ENCODE data around the gene ZNF397. TPM values are rescaled to one million over a fixed set of nuclear protein-coding genes. Genes with fewer than 3 reads are reported as not detected.
A peak's percentile ranks its signal among the peaks of the same experiment; 100 is the strongest.

Gene ZNF397
- total RNA-seq, 3 donors from 2014 or later (not counting 1 experiment from before 2014, with no cell fraction given) = 8.7 to 15.6 (median 13.9) TPM

DNA sequence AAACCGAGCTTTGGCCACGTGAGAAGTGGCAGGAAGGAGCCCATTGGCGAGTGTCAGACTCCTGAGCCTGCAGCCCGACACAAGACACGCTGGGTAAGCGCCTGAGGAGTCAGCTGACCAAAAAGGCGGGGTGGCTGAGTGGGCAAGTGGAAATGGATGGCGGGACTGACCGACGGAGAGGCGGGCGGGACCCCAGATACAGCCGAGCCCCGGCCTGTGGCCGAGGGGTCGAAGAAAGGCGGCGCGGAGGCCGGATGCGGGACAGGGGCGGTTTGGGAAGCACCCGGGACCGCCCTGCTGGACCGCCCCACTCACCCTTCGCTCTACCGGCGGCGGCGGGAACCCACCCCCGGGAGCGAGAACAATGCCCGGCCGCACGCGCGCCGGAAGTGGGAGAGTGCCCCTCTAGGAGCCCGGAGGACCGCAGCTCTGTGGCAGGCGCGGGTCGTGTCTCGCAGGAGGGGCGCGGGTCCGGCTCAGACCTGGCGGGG lies 26.4 kb downstream of the ZNF397 start:
- 1% methylated on average over 47 of the region's 48 CpGs for WGBS (ENCODE audit: insufficient coverage)
- Histone ChIP-seq H3K27ac (ENCODE audit: low read length) (peak overlapping the region; percentile 94), H3K4me1 (ENCODE audit: control insufficient read depth, insufficient read depth, low read length) (peaks cover 18% of the 10 kb centered on the region), H3K4me3 (ENCODE audit: low read length) (peak overlapping the region; percentile 88), H3K27me3 (ENCODE audit: control insufficient read depth, insufficient read depth, low read length) (no peaks in the 10 kb centered on the region), H3K9me3 (ENCODE audit: control insufficient read depth, insufficient read depth, low read length) (no peaks in the 10 kb centered on the region), H3K36me3 (ENCODE audit: control insufficient read depth, insufficient read depth, low read length) (peaks cover 3% of the 10 kb centered on the region)
- Mint-ChIP-seq H3K4me3 (peak overlapping the region; percentile 97), H3K4me1 (peaks cover 23 to 33% of the 10 kb centered on the region in 2 donors), H3K36me3 (no peaks in the 10 kb centered on the region), H3K9me3 (peaks cover 2 to 4% of the 10 kb centered on the region in 2 donors), H3K27me3 (ENCODE audit: low read depth in 2 of 2) (no peaks in the 10 kb centered on the region), H3K27ac (peak overlapping the region; percentile 91 to 98)
- DNase-seq (peak; percentile 61 to 82), ATAC-seq (peak; percentile 77 to 85 (median 84))
- TF ChIP-seq, protein P1, sequence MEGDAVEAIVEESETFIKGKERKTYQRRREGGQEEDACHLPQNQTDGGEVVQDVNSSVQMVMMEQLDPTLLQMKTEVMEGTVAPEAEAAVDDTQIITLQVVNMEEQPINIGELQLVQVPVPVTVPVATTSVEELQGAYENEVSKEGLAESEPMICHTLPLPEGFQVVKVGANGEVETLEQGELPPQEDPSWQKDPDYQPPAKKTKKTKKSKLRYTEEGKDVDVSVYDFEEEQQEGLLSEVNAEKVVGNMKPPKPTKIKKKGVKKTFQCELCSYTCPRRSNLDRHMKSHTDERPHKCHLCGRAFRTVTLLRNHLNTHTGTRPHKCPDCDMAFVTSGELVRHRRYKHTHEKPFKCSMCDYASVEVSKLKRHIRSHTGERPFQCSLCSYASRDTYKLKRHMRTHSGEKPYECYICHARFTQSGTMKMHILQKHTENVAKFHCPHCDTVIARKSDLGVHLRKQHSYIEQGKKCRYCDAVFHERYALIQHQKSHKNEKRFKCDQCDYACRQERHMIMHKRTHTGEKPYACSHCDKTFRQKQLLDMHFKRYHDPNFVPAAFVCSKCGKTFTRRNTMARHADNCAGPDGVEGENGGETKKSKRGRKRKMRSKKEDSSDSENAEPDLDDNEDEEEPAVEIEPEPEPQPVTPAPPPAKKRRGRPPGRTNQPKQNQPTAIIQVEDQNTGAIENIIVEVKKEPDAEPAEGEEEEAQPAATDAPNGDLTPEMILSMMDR (IDR thresholded peaks at IDR 0.05) = no peak
- intact Hi-C loops (cut with micrococcal nuclease) = loop anchor here (1.0 kb wide), 3 partner anchors 23 to 77 kb away; partner anchors contain the start of genes ZNF24 and ZSCAN30

DNA sequence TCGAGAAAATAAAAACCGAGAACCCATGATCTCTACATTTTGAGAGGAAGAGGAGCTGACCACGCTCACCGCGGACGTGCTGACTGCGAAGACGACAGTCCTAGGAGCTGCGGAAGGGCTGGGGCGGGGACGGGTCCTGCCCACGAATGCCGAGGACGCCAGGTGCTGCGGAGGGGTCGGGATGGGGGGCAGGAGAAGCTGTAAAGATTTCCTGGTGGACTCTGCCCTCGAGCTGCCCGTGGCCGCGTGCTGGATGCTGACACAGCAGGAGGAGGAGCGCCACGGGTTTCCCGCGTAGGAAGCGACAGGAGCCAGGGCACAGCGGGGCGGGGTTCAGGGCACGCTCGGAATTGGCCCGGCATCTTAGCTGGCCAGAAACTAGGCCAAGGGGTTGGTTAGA lies 27.0 kb downstream of the ZNF397 start:
- 42% methylated on average over 30 of the region's 30 CpGs for WGBS (ENCODE audit: insufficient coverage)
- no peaks in the 10 kb centered on the region for H3K36me3 Mint-ChIP-seq
- intact Hi-C loops (cut with micrococcal nuclease) = loop anchor here (1.0 kb wide), 3 partner anchors 22 to 76 kb away; partner anchors contain the start of genes ZNF24 and ZSCAN30
- peak; percentile 7 to 28 (median 18) for ATAC-seq
- peaks cover 23 to 33% of the 10 kb centered on the region in 2 donors for H3K4me1 Mint-ChIP-seq
- TF ChIP-seq, protein P1 (IDR thresholded peaks at IDR 0.05) = no peak
- peak overlapping the region; percentile 88 for H3K4me3 ChIP-seq (ENCODE audit: low read length)
- H3K27me3 Mint-ChIP-seq (ENCODE audit: low read depth in 2 of 2) = no peaks in the 10 kb centered on the region
- peak overlapping the region; percentile 97 for H3K4me3 Mint-ChIP-seq
- peak overlapping the region; percentile 94 for H3K27ac ChIP-seq (ENCODE audit: low read length)
- H3K4me1 ChIP-seq (ENCODE audit: control insufficient read depth, insufficient read depth, low read length) = peaks cover 18% of the 10 kb centered on the region
- peak overlapping the region; percentile 91 to 98 for H3K27ac Mint-ChIP-seq
- peaks cover 2 to 4% of the 10 kb centered on the region in 2 donors for H3K9me3 Mint-ChIP-seq
- no peaks in the 10 kb centered on the region for H3K36me3 ChIP-seq (ENCODE audit: control insufficient read depth, insufficient read depth, low read length)
- peak; percentile 29 to 45 for DNase-seq
- no peaks in the 10 kb centered on the region for H3K9me3 ChIP-seq (ENCODE audit: control insufficient read depth, insufficient read depth, low read length)
- no peaks in the 10 kb centered on the region for H3K27me3 ChIP-seq (ENCODE audit: control insufficient read depth, insufficient read depth, low read length)

DNA sequence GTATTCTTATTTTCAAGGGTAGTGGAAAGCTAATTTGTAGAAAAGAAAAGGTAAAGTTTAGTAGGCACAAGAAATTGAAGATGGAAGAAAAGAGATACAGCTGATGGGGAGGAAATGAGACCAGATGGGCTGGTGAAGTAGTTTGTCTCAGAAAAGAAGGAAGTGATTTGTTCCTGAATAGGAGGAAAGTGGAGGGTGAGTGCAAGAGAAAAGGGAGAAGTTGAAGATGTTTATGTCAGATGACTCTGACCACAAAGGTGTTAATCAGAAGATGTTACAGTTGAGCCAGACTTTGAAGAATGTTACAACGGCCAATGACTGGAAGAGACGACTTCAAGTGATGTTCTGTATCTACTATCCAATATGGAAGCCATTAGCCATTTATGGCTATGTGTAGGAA lies 28.0 kb downstream of the ZNF397 start:
- no peaks in the 10 kb centered on the region for H3K27me3 Mint-ChIP-seq (ENCODE audit: low read depth in 2 of 2)
- intact Hi-C loops (cut with micrococcal nuclease) = no loop called here
- no peaks in the 10 kb centered on the region for H3K36me3 Mint-ChIP-seq
- DNase-seq (no peak), ATAC-seq (no peak)
- Histone ChIP-seq H3K9me3 (ENCODE audit: control insufficient read depth, insufficient read depth, low read length) (no peaks in the 10 kb centered on the region), H3K36me3 (ENCODE audit: control insufficient read depth, insufficient read depth, low read length) (no peaks in the 10 kb centered on the region), H3K4me1 (ENCODE audit: control insufficient read depth, insufficient read depth, low read length) (peaks cover 18% of the 10 kb centered on the region), H3K4me3 (ENCODE audit: low read length) (no peak overlapping the region), H3K27ac (ENCODE audit: low read length) (no peak overlapping the region), H3K27me3 (ENCODE audit: control insufficient read depth, insufficient read depth, low read length) (no peaks in the 10 kb centered on the region)
- peak overlapping the region; percentile 97 for H3K4me3 Mint-ChIP-seq
- 19% methylated on average over 2 of the region's 2 CpGs for WGBS (ENCODE audit: insufficient coverage)
- H3K9me3 Mint-ChIP-seq = peaks cover 2 to 4% of the 10 kb centered on the region in 2 donors
- H3K4me1 Mint-ChIP-seq = peaks cover 23 to 33% of the 10 kb centered on the region in 2 donors
- peak overlapping the region; percentile 91 to 98 for H3K27ac Mint-ChIP-seq
- TF ChIP-seq, protein P1 (IDR thresholded peaks at IDR 0.05) = no peak

DNA sequence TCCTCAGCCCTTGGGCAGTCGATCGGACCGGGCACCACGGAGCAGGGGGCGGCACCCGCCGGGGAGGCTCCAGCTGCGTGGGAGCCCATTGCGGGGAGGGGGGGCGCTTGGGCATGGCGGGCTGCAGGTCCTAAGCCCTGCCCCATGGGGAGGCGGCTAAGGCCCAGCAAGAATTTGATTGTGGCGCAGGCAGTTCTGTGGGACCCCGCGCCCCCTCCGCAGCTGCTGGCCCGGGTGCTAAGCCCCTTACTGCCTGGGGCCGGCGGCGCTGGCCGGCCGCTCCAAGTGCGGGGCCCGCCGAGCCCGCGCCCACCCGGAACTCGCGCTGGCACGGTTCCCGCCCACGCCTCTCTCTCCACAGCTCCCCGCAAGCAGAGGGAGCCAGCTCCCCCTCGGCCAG lies 30.8 kb downstream of the ZNF397 start:
- peaks cover 16% of the 10 kb centered on the region for H3K4me1 ChIP-seq (ENCODE audit: control insufficient read depth, insufficient read depth, low read length)
- H3K36me3 Mint-ChIP-seq = no peaks in the 10 kb centered on the region
- H3K27me3 ChIP-seq (ENCODE audit: control insufficient read depth, insufficient read depth, low read length) = no peaks in the 10 kb centered on the region
- no peaks in the 10 kb centered on the region for H3K36me3 ChIP-seq (ENCODE audit: control insufficient read depth, insufficient read depth, low read length)
- TF ChIP-seq, protein P1 (IDR thresholded peaks at IDR 0.05) = no peak
- no peaks in the 10 kb centered on the region for H3K9me3 ChIP-seq (ENCODE audit: control insufficient read depth, insufficient read depth, low read length)
- no peak overlapping the region for H3K27ac Mint-ChIP-seq
- no peak overlapping the region for H3K27ac ChIP-seq (ENCODE audit: low read length)
- H3K4me3 Mint-ChIP-seq = no peak overlapping the region
- H3K27me3 Mint-ChIP-seq (ENCODE audit: low read depth in 2 of 2) = no peaks in the 10 kb centered on the region
- H3K4me3 ChIP-seq (ENCODE audit: low read length) = no peak overlapping the region
- H3K4me1 Mint-ChIP-seq = peaks cover 13 to 24% of the 10 kb centered on the region in 2 donors
- DNase-seq = no peak
- intact Hi-C loops (cut with micrococcal nuclease) = no loop called here
- WGBS (ENCODE audit: insufficient coverage) = 90% methylated on average over 35 of the region's 35 CpGs
- peaks cover 2 to 4% of the 10 kb centered on the region in 2 donors for H3K9me3 Mint-ChIP-seq
- ATAC-seq = no peak
